RPMI7951 (cell line): ENCODE data around the gene ZBTB2. TPM values are rescaled to one million over a fixed set of nuclear protein-coding genes. Genes with fewer than 3 reads are reported as not detected.
"Not testable (repeated sequence)": the region's sequence is repeated elsewhere in the genome, so short reads cannot be mapped to it uniquely, and the experiment has no call there.

Experiments used
- DNase-seq: peaks from one replicate; pipeline ENCODE4 v3.0.0-alpha.2; 2012; ENCODE audit warnings: low read depth
- total RNA-seq: library from RNA; depleted of rRNA; stranded (reverse); fragments of >200 nt; shearing (Covaris generic); gene quantifications from 2 replicates; pipeline ENCODE4 v1.2.3, GENCODE V29; 2014

The ZBTB2 gene
- total RNA-seq, 1 experiment from 2014 or later: 20.7 TPM

DNA sequence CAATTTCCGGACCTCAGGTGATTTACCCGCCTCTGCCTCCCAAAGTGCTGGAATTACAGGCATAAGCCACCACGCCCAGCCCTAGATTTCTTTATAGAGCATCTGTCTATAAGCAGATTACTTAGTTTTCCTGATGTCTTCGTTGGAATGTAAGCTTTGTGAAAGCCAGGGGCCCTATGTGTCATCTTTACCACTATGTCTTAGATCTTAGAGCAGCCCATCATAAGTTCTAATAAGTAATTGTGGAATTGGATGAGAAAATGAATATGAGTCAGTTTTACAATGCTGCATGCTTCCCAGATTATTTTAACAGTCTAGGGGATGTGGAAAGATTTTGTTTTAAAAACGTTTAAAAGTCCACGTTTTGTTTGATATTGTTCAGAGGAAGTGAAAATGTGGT is 9.1 kb upstream of the ZBTB2 start:
- peak; percentile 29 for DNase-seq

DNA sequence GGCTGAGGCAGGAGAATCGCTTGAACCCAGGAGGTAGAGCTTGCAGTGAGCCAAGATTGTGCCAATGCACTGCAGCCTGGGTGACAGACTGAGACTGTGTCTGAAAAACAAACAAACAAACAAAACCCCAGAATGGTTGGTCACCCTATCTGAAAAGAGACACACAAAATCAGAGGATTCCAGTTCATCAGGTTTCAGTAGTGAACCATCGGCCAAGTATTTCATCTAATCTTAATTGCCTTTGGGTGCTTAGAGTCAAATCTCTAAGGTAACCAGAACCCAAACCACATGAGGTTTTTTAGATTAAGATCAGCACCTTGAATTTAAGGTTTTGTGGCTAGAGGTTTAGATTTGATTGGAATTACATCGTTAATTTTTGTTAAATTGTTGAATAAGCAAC is 8.3 kb upstream of the ZBTB2 start:
- no peak for DNase-seq

DNA sequence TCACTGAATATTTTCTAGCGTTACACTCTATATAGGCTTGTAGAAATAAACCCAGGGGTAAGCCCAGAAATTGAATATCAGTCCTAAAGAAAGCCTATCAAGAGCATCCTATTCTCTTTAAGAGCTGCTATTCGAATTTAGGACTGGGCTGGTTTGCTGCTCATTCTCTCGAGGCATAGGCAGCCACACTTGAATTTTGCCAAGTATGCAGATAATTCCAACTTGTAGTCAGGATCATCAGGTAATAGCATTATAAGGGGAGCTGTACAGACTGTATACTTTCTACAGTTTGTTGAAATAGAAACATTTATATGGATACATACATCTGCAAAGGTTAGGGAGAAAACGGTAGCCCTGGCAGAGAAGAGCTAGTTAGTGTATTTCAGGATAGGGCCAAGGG is 2.1 kb upstream of the ZBTB2 start:
- no peak for DNase-seq

DNA sequence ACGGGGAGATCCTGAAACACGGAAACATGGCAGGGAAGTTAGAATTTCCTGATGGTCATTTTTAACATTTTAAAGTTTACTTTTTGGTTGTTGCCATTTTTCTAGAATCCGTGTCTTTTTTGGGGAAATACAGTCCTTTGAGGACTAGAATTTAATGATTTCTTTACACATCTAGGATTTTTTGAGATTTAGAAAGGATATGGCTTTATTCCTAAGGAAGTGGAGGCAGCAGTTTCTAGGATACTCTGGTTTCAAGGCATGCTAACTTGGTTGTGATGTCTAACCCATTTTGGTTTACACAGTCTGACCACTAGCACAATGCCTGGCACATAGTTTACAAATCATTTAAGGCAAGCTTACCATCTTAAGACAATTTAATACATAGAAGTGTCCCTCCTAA is 1.1 kb upstream of the ZBTB2 start:
- DNase-seq: no peak

DNA sequence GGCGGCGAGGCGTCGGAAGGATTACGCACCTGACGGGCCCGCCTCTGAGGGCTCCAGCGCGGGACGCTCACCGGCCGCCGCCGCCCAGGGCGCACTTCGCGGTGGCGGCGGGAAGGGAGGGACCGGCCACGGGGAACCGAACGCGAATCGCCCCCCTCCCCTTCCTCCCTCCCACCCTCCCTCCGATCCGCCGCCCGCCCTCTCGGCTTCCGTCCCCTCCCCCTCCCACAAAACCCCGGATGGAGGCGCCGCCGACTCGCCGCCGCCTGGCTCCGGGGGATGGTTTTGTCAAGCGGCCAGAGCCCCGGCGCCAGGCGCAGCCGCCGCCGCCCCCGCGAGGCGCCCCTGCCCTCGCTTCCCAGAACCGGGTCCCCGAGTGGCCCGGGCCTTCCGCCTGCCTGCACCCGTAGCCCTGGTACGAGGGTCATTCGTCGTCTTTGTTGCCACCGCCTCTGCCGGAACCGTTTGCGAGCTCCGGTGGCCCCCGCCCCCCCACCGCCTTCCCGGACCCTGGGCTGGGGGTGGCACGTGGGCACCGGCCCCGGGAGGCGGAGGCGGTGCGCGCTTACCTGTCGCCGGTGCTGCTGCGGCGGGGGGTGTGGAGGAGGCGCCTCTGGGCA is 398 bp downstream of the ZBTB2 start:
- no peak for DNase-seq

DNA sequence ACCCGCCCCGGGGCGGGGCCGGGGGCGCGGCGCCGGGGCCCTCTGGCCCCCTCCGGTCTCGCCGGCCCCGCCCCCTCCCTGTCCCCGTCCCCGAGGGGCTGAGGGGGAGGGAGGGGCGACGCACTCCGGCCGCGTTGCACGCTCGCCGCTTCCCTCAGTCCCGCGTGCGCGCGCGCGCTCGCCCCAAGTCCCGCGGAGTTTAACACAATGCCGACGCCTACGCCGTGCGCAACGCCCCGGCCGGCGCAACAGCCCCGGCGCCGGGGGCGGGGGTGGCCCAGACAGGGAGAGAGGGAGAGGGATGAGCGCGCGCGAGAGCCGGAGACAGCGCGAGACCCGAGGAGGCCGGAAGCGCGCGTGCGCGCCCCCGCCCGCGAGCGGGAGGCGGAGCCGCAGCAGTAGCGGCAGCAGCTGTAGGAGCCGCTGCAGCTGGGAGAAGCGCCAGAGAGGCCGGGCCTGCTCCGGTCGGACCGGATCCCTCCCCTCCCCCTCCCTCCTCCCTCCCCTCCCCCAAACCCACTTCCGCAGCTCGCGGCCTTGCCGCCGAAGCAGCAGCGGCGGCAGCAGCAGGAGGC is 996 bp downstream of the ZBTB2 start:
- peak; percentile 98 for DNase-seq

DNA sequence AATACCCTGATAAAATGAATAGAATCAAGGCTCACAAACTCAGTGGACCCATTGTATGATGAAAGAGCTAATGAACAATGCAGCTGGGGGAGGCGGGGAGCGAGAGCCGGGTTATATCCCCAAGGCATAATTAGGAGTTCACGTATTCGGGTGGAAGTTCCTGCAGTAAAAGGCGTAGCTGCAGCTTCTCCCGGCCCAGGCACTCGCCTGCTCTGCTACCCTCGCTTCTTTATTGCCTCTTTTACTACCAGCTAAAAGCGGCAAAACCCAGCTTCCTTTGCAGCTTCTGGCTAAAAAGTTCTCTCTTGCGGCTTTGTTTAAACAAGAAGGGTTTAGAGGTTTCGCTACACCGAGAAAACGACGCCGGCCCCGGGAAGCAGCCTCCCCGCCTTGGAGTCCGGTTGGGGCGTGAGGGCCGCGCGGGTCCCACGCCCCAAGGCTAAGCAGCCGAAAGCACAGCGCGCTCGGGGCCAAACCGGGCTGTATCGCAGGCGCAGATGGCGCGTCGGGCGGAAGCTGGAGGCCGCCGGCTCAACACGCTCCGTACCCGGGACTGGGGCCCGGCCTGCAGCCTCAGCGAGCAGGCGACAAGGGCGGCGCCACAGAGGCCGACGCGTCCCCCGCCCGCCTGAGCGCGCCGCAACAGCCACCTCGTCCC is 1.6 kb downstream of the ZBTB2 start:
- DNase-seq: peak; percentile 88

DNA sequence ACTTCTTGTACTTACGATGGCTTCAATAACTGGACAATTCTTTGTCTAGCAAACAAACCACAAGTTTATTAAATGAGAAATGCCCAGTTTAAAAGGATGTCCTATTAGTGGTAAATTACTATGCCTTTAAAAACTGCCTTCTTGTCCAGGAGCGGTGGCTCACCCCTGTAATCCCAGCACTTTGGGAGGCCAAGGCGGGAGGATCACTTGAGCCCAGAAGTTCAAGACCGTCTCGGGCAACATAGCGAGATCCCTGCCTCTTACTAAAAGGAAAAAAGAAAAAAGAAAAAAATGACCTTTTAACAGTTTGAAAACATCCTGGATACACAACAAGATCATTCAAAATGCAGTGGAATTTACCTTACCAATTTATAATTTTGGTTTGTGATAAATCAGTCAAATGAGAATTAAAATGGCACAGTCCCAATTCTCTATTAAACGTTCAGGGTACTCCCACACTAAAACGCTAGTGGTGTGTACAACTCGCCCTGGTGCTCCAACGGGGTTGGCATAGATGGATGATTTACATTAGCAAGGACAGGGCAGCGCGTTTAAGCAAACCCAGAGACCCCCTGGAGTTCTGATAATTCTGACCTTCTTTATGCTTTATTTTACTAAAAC is 2.3 kb downstream of the ZBTB2 start:
- DNase-seq: no peak

DNA sequence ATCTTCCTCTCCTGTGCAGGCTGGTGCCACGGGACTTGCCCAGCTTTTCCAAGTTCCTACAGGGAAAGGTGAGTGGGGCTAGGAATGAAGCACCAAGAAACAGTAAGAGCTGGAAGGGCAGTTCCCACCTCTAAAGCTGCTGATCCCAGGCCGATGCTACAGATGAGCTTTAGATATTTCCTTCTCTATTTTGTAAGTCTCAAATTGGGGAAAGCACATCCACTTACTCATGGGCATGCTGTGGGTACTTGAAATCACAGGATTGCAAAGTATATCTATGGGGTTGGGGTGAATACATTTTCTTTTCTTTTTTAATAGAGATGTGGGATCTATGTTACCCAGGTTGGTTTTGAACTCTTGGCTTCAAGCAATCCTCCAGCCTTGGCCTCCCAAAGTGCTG is 3.1 kb downstream of the ZBTB2 start:
- no peak for DNase-seq

DNA sequence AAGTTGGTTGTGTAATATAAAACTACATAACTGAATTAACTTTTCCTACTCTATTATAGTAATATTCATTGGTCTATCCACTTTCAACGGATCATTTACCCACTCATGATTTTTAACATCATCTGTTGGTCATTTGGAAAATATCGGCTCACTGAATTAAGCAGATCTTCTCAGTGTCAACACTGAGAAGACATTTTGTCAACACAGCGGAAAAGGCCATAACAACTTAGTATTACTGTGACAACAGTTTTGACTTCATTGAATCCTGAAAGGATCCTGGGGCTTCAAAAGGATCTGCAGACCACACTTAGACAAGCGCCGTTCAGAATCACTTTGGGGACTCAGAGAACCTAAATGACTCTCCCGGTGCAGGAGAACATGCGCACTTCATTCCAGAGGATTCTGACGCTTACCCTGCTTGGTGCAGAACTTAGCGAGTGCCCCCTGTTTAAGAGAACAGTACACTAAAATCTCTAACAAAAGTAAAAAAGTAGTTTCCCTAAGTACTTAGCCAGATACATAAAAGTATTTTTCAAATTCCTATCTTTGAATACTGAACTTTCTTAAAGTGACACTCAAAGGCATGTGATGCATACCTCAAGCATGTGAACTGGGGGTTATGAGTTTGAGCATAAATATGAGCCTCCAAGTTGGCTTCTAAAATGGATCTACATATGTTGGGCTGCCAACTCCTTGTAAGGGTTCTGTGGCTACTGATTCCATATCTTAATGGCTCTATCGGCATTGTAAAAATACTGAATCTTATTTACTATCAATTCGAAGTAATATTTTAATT is 4.0 kb downstream of the ZBTB2 start:
- DNase-seq: peak; percentile 29

DNA sequence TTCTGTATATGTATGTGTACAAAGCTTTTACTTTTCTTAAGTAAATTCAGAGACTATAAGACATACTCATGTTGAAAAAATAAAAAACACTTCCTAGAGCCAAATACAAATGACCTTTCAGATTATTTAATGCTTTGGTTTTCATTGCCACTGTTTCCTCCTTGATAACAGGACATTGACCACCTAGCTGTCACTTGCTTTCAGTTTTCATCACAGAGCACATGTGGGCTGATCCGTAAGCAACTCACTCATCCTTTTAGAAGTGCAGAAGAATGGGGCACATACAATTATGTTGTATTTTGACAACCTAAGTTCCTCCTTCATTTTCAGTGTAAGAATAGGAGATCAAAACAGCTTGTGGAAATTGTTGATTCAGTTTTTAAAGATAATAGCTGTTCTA is 6.2 kb downstream of the ZBTB2 start:
- no peak for DNase-seq

DNA sequence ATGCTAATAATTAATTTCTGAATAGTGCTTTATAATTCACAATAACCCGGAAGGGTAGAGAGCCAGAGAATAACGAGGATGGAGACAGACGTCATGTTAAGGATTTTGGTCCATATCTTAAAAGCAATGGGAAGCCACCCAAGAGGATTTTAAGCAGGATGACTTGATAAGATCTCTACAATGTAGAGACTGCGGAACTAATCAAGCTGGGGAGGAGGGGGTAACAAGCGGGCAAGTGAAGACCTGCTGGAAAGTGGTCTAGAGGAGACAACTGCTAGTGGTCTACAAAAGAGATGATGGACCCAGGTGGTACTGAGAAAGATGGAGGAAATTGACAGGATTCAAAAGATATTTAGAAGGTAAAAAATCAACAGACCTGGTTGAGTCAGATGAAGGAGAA is 7.2 kb downstream of the ZBTB2 start:
- no peak for DNase-seq

DNA sequence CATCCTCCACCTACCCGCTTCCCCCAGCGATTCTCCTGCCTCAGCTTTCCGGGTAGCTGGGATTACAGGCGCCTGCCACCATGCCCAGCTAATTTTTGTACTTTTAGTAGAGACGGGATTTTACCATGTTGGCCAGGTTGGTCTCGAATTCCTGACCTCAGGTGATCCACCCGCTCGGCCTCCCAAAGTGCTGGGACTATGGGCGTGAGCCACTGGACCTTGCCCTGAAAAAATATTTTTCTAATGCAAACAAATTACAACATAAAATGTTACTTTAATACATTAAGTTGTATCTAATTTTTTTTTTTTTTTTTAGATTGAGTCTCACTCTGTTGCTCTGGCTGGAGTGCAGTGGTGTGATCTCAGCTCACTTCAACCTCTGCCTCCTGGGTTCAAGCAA is 8.7 kb downstream of the ZBTB2 start:
- DNase-seq: not testable (repeated sequence)

DNA sequence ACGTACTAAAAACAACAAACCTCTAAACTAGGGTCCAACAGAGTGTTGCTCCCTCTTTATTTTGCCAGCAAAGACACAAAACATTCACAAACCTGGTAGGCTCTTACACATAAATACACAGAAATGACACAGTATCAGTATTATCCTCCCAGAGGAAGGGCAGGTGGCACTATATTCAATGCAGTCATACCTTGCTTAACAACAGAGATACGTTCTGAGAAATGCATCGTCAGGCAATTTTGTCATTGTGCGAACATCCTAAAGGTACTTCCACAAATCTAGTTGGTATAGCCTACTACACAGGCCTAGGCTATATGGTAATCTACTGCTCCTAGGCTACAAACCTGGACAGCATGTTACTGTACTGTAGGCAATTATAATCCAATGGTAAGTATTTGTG is 9.6 kb downstream of the ZBTB2 start:
- DNase-seq: no peak

DNA sequence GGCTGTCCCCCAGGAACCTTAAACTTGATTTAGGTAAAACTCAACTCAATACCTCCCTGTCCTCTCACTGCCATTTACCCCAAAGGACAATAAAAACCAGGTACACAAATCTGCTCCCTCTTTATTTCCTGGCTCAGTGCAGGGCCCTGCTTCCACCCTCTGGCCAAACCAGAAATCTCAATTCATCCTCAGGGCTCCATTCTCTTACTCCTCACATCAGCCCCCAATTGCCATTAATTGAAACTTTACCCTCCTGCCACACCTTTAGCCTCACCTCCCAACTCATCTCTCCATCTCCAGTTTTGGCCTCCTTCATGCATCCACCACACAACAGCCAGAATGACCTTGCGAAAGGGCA is 10.5 kb downstream of the ZBTB2 start:
- DNase-seq: no peak

DNA sequence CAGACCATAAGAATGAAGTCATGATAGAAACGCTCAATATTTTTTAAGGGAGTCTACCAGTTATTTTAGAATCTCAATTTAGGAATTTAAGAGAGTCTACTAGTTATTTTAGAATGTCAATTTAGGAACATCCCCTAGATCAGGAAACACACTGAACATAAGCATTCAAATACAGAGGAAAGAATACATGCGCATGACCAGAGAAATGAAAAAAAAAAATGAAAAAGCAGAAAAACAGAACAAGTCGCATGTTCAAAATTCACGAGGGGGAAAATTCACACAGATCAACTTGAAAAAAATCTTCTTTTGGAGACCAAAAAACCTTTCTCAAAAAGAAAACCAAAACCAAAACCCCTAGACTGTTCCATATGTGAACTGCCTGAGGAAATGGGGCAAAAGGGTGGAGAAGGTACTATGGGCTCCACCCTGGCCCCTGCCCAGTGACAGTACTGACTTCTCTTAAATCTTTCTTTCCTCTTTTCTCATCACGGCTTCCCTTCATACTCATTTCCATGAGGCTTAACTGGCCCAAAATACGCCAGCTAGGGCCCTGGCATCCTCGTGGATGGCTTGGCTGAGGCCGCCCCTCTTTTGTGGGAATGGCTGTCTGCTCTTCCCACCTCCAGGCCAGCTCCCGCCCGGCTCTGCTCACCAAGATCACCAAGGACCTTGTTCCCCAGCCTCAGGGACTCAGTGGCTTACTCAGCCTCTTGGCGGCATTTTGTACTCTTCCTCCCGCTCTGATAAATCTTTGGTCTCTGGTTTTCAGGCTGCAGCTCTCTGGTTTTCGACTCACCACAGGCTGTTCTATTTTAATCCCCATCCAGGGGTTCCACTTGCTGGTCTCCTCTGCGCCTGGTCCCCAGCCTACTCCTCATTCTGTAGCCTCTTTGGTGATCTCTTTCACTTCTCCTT is 11.2 kb downstream of the ZBTB2 start:
- peak; percentile 65 for DNase-seq

DNA sequence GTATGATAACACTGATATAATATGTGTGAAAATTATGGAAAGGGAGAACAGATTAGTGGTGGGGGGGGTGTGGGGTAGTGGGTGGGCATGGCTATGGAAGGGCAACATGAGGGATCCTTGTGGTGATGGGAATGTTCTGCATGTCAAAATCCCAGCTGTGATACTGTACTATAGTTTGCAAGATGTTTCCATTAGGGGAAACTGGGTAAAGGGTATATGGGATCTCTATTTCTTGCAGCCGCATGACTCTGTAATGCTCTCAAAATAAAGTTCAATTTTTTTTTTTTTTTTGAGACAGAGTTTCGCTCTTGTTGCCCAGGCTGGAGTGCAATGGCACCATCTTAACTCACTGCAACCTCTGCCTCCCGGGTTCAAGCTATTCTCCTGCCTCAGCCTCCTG is 14.3 kb downstream of the ZBTB2 start:
- DNase-seq: no peak

DNA sequence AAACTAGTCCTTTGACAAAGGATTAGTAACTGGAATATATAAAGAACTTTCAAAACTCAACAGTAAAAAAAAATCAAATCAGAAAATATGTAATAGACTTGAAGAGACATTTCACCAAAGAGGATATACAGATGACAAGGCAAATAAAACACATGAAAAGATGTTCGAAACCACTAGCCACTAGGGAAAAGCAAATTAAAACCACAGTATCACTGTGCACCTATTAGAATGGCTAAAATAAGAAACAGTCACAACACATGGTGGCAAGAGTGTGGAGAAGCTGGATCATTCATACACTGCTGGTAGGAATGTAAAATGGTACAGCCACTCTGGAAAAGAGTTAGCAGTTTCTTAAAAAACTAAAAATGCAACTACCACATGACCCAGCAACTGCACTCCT is 14.9 kb downstream of the ZBTB2 start:
- peak; percentile 36 for DNase-seq

DNA sequence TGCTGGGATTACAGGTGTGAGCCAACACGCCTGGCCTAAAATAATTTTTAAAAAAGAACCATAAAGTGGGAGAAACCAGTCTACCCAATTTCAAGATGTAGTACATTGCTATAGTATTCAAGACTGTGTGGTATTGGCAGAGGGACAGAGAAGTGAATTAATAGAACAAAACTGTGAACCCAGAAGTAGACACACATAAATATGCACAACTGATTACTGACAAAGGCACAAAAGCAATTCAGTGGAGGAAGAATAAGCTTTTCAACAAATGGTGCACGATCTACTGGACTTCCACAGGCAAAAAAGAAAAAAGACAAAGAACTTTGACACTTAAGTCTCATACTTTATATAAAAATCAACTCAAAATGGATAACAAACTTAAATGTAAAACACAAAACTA is 15.5 kb downstream of the ZBTB2 start:
- no peak for DNase-seq

DNA sequence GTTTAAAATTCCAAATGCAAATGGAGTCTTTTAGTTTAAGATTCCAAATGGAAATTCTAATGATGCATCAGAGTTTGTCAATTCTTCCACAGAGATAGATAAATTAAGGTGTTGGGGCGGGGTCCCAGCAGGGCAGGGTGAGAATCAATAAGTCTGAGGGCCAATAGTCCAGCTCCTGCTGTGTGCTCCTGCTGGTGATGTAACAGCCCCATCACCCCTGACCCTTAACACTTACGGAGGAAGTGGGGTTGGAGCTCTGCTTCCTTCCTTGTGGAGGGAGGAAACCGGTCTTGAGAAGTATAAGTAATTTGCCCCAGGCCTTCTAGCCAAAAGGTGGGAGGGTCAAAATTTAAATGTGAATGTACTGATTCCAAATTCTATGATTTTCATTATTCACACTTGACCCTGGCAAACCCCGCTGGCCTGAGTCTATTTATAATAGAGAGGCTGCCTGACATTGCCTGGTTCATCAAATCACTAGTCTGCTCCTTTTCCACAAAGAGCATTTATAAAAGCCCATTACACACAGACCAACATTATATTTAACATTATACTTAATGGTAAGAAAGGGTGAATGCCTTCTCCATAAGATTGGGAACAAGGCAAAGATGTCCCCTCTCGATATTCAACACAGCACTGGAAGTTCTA is 17.2 kb downstream of the ZBTB2 start:
- peak; percentile 29 for DNase-seq

DNA sequence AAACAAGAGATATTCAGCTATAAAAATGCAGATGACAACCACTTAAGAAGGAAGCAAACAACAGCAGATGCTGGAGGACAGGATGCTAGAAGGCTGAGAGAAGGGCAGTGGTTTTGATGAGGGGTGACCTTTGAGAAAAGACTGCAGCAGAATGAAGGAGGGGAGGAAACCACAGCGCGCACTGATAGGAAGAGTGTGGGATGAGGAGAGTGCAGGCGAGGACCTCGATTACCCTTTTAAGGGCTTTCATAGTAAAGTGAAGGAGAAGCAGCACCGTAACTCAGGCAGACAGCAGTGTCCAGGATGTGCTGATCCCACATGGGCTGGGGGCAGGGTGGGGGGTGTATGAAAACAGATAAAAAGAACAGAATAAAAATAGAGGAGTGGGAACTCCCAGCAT is 19.2 kb downstream of the ZBTB2 start:
- no peak for DNase-seq
